Sigmoid colon (tissue), 4 donors: ENCODE measurements around the gene DNAH6.

Experiments
- POLR2AphosphoS5 ChIP-seq, 4 donors: sonication (generic); formaldehyde crosslinking; IDR thresholded peaks; one replicate each; pipeline ENCODE4 v1.6.1; 2017; ENCODE audit warnings: antibody characterized with exemption in 4 of 4
- TF ChIP-seq, protein P1 (sequence below), 4 experiments: fragments of 450-650 bp in 3 of 4; fragments of 200-600 bp in 1 of 4; IDR thresholded peaks; one replicate each; pipeline ENCODE4 v1.5.1; 2016 to 2019; ENCODE audit warnings: antibody characterized with exemption in 4 of 4, mild to moderate bottlenecking in 3 of 4, moderate library complexity in 2 of 4

DNA sequence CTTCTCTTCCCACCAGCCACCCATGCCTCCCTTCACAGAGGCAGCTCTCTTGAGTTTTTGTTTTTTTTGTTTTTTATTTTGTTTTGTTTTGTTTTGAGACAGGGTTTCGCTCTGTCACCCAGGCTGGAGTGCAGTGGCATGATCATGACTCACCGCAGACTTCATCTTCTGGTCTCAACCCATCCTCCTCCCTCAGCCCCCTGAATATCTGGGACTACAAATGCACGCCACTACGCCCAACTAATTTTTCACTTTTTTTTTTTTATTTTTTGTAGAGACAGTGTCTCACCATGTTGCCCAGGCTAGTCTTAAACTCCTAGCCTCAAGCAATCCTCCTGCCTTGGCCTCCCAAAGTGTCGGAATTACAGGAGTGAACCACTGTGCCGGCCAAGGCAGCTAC lies 203.1 kb downstream of the DNAH6 start:
- TF ChIP-seq POLR2AphosphoS5 (IDR thresholded peaks at IDR 0.05): no peak
- TF ChIP-seq, protein P1, sequence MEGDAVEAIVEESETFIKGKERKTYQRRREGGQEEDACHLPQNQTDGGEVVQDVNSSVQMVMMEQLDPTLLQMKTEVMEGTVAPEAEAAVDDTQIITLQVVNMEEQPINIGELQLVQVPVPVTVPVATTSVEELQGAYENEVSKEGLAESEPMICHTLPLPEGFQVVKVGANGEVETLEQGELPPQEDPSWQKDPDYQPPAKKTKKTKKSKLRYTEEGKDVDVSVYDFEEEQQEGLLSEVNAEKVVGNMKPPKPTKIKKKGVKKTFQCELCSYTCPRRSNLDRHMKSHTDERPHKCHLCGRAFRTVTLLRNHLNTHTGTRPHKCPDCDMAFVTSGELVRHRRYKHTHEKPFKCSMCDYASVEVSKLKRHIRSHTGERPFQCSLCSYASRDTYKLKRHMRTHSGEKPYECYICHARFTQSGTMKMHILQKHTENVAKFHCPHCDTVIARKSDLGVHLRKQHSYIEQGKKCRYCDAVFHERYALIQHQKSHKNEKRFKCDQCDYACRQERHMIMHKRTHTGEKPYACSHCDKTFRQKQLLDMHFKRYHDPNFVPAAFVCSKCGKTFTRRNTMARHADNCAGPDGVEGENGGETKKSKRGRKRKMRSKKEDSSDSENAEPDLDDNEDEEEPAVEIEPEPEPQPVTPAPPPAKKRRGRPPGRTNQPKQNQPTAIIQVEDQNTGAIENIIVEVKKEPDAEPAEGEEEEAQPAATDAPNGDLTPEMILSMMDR (IDR thresholded peaks at IDR 0.05): no peak
